SW 1271 (cell line): ENCODE results near the gene CRYGN.

Source experiments
- DNase-seq, 2 experiments: peaks; one replicate each; lab custom pipeline; 2025; lab: John Stamatoyannopoulos, UW

Gene CRYGN

DNA sequence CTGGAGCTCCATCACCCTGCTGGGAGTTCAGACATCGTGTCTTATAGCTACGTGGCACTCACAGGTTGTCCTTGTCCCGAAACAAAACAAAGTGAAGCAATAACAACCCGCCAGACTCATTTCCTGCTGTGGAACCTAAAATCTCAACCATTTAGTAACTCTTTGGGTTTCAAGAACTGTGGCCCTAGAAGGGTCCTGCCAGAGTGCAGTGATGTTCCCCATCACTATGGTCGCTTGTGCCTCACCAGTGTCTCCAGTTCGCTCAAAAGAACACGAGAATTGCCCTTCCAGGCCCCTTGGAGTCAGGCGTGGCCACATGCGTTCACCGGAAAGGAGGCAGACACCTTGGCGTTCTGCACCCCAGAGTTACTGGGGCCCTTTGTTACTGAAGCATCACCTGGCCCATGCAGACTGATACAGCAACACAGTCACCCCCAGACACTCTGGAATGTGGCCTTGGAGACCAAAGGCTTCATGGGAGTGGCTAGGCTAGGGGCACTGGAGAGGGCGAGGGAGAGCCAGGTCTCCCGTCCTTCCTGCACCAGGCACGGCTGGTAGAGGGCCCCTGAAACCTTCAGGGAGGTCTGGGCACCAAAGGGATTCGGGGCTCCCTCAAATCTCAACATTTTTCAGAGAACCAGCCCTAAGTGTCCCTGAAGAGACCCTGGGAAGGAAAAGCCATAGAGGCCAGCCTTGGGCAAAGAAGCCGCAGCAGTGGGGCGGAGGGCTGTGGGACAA lies 908 bp downstream of the CRYGN start:
- no peak for DNase-seq

DNA sequence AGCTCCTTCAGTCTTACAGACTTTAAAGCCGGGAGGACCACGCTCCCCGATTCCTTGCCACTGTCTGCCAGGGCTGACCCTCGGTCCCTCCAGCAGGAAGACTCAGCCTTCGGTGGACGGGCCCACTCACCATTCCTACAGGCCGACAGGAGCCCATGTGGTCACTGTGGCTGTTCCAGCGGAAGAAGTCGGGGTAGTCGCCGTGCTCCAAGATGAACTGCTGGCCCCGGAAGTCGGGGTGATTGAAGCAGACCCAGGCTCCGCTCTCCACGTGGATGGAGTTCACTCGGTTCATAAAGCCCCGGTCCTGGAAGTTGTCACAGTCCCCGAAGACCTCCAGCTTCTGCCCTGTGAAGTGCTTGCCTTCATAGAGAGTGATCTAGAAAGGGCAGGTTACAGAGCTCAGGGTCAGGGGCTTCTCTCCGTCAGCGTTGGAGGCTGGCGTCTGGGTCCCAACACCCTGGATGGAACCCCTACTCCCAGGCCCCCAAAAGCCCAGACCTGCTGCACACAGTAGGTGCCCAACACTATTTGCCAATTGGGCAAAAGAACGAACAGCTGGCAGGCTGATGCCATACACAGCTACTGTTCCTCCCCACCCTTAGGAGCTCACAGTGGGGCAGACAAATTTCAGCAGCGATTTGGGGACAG lies 1.9 kb downstream of the CRYGN start:
- DNase-seq: no peak

DNA sequence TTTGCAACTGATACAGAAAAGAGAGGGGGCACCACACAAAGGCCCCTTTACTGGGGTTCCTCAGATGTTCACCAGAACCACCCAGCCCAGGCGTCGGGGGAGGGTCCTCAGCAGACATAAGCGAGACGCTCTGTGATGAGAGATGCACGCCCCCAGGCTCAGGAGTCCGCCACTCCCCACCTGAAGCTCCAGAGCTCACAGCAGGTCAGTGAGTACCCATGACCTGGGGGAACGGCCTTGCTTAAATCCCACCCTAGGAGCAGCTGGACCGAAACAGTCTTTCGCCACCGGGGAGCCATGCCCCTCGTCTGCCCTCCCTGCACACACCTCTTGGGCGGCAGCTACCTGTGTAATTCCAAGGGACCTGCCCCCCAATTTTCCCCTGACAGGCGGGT lies 2.8 kb downstream of the CRYGN start:
- no peak for DNase-seq

- DNase-seq: no peak
These were observed 3.3 kb downstream of the CRYGN start for GRCh38 chr7:151436446-151437158.

- DNase-seq: no peak
These were observed 4.0 kb downstream of the CRYGN start for GRCh38 chr7:151435971-151436370.

DNA sequence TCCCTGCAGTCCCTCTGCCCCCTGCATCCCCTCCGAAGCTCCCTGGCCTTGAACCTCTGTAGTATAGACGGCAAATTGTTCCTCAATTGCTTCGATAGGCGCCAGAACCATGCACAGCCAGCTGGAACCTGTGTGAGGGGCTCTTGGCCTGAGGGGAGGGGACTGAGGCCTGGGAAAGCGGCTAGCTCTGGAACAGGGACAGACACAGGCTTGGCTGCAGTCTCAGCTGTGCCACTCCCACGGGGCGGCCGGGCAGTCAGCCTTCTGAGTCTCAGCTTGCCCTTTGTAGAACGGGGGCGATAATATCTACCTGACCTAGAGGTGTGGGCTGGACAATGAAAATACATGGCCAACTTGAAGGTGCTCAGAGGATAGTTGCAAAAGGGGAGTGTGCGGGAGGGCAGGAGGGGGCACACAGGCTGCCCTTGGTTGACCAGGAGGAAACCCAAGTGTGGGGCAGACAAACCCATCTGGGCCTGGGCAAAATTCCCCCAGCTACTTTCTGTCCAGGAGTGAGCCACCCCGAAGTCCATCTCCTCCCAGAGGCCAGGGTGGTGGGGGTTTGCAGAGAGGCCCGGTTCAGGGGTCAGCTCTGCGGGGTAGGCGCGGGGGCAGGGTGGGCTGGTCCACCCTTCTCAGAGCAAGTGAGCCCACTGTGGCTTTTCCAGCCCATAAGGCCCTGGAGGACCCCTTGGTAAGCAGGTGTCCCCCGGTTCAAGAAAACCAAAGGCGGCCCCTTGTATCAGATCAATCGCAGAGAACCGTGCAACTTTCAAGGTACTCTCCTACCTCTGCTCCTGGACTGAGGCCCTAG lies 4.6 kb downstream of the CRYGN start:
- no peak for DNase-seq

DNA sequence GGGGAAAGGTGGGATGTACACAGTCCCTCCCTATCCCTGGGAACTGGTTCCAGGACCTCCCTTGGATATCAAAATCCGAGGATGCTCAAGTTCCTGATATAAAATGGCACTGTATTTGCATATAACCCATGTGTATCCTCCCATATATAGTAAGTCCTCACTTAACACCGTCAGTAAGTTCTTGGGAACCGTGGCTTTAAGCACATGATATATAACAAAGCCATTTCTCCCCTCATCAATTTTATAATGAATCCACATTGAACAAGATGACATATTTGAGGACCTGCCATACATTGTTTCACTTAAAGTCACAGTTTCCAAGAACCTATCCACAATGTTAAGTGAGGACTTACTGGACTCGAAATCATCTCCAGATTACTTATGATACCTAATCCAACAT lies 5.4 kb downstream of the CRYGN start:
- DNase-seq: no peak

GRCh38 chr7:151433721-151434400 lies 6.1 kb downstream of the CRYGN start:
- DNase-seq: no peak

- DNase-seq: no peak
These were observed 7.1 kb downstream of the CRYGN start for GRCh38 chr7:151432658-151433521.

DNA sequence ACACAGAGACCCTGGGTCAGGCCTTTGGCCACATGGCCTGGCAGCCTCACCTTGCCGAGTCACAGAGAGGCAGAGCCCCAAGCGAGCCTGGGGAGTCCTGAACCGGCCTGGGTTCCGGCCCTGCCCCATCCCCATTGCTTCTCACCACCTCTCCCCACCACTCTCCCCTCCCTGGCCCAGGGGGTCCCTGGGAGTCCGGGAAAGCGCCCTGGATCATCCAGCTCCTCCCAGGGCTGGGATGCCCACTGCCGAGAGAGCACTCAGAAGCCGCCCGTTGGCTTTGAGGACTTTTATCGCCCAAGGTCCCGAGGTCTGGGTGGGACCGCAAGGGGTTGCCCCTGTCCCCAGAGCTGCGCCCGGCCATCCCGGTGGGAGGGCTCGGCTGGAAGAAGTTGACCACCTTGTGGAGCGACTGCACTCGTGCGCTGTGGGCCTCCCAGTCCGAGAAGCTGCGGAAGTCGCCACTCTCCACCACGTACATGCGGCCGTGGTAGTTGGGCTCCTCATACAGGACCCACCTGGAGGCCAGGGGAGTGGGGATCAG lies 8.1 kb downstream of the CRYGN start:
- DNase-seq: no peak

DNA sequence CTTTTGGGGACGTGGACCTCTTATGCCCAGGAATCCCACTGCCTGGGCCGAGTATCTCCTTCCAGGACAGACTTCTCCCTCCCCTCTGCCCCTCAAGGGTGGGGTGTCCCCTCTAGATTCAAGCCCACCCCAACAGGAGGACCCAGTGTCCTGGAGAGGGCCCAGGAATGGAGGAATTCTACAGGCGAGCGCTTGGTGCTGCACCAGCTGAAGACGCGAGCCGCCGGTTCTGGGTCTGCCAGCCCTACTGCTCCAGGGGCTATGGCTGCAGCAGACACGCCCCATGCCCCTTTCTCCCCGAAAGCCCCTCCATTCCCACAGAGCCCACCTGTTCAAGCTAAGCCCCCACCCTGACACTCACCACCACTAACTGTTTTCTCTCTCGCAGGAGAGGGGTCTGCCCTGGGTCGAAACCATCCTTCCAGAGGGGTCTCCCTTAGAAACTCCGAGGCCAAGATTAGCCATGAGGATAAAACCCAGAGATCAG lies 8.6 kb downstream of the CRYGN start:
- DNase-seq: no peak

DNA sequence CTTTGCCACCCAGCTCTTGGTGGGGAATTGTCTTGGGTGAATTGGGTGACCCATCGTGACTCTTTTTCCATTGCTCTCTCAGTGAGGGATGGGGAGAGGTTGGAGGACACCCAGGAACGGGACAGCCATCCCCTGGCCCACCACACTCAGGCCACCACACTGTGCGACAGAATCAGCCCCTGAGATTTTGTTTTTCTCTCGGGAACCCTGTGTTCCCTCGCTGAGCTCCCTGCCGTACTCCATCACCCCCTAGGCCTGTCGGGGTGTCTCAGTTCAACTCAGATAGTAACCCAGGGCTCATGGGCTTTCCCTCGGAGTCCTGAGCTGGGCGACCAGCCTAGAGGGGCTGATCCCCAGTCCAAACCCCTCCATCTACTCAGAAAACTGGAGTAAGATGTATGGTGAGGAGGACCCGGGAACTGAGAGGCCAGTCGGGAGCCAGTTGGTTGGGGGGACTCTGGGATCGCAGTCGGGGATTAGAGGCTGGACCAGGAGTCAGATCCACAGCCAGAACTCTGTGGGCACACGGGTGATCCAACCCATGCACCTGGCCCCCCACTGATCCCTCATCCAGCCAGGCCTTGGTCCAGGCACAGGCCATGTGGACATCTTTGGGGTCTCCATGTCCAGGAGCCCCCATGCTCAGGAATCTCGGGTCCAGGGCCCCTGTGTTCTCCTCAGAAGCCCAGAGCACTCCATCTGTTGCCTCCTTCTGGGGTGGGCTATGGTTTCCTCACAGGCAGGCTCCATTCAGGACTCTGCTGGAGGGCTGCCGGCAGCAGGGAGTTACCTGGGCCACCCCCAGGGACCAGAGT lies 9.3 kb downstream of the CRYGN start:
- no peak for DNase-seq

DNA sequence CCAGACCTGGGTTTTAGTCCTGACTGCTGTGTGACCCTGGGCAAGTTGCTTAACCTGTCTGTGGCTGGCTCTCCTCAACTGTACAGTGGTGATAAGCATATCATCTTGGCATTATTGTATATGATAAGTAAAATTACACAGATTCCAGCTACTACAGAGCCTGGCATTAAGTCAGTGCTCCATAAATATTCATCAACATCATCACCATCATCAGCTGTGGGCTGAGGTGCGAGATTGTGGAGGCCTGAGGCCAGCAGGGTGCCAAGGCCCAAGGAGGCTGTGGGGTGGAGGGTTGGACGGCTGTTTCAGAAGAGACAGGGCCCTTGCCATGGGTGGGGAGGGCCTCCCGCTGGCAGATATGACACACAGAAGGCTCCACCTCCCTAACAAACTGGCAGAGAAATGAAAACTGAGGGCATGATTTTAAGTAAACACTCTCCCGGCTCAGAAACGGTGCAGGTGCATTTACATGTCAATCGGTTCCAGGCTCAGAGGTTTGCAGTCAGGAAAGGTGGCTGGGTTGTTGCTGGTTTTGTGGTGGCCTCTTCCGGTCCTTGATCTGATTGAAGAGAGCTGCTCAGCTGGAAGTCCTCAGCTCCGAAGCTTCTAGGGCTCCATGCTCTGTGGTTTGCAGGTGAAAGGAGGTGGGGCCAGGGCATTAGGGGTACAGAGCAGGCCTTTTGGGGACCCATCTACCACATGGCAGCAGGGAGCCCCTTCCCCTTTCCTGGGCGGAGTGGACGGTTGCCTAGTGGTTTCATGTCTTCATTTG lies 10.2 kb downstream of the CRYGN start:
- no peak for DNase-seq

- DNase-seq: no peak
These were observed 10.7 kb downstream of the CRYGN start for GRCh38 chr7:151429237-151429559.

GRCh38 chr7:151428378-151429236 lies 11.3 kb downstream of the CRYGN start:
- no peak for DNase-seq

DNA sequence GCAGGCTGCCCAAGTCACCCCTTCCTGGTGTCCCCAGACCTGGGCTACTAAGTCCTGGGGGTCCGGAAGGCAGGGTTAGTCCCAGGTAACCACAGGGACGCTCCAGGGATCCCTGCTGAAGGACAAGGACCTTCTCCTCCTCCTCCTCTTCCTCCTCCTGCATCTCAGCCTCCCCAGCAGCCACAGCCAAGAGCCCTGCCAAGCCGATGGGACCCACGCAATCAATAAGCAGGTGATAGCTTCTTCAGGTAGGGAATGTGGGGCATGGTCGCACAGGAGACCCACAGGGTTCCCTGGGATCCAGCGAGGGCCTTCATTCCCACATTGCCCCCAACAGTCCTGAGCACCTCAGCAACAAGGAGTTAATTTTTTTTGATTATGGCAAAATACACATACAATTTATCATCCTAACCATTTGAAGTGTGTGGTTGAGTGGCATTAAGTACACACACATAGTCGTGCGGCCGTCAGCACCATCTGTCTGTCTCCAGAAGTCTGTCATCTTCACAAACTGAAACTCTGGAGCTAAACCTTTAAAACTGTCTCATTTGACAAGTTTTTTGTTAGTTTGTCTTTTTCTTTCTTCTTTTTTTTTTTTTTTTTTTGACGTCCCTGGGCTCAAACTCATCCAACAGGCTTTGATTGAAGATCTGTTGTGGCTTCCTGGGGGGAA lies 12.1 kb downstream of the CRYGN start:
- DNase-seq: no peak
